Activated CD4-positive, alpha-beta T cell treated with anti-CD3 and anti-CD28 coated beads, Interleukin-2, amount 50 U/mL, for 48 hours (primary cell): ENCODE results near the gene TTLL5.

Source experiments
- DNase-seq, 2 experiments: peaks; one replicate each; pipeline ENCODE4 v3.0.0-alpha.2; 2020

Gene TTLL5

DNA sequence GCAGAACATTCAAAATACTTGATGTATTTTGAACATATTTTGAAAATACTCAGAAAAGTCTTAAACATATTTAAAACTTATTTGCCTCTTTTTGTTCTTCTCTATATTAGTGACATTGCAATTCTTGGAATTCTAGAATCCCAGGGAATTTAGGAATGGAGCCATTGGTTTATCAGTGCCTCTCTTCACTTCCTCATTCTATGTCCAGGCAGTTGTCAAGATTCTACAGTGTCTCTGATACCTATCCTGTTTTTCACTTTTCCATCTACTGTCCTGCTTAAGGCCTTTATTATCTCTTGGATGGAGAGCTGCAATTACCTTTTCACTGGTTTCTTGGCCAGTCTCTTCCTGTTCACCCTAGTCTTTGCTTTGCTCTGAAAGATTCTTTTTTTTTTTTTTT is 144.6 kb downstream of the TTLL5 start:
- no peak for DNase-seq

GRCh38 chr14:75806352-75806832 is 145.3 kb downstream of the TTLL5 start:
- DNase-seq, result no peak

DNA sequence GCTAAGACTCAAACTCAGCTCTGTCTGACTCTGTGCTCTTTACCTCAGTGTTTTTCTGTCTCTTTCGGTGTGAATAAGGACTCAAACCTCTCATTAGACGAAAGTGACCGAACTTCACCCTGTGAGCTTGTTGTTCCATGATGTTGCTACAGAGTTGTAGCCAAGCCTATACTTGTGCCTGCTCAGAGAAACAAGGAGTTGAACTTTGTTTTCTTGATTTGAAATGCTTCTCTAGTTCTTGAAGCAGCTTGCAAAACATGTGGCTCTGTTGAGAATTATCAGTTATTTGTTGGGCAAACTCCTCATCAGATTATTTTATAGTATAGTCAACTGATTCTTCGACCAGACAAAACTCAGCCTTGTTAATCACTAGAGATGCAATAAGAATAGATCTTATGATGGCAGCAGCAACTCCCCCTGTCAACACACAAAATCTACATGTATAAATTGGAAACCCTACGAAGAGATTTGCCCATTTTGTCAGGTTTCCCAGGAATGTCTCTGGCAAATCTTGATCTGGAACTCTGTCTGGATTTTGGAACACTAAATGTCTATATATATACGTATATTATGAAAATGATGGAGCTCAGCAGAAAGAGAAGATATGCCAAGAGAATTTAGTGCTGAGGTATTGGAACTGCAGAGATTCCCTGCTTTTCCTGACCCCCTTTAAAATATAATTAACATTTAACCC is 146.8 kb downstream of the TTLL5 start:
- no peak for DNase-seq

DNA sequence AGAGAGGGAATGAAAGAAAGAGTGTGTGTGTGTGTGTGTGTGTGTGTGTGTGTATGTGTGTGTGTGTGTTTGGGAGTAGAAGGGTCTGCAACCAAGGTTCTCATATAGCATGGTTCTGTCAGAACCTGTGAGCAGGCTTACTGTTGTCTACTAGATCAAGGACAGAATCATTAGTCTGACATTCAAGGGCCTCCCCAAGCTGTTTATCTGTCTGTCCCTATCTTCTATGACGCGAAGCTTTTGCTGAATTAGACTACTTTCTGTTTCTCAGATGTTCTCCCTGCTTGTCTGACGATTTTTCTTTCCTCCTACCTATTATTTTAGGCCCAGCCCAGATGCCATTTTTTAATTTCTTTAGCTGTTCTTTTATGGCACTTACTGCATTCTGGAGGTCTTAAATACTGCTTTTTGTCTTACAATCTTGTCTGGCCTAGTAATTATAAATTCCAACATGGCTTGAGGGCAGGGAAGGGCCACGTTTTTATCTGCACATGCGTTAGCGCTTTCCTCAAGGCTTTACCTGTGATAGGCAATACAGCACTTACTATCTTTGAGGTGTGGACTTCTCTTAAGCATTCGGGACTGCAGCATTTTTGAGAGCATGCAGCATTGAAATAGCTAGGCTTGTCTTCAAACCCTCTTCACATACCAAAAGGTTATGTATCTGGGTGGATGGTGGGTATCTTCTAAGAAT is 150.2 kb downstream of the TTLL5 start:
- no peak for DNase-seq

DNA sequence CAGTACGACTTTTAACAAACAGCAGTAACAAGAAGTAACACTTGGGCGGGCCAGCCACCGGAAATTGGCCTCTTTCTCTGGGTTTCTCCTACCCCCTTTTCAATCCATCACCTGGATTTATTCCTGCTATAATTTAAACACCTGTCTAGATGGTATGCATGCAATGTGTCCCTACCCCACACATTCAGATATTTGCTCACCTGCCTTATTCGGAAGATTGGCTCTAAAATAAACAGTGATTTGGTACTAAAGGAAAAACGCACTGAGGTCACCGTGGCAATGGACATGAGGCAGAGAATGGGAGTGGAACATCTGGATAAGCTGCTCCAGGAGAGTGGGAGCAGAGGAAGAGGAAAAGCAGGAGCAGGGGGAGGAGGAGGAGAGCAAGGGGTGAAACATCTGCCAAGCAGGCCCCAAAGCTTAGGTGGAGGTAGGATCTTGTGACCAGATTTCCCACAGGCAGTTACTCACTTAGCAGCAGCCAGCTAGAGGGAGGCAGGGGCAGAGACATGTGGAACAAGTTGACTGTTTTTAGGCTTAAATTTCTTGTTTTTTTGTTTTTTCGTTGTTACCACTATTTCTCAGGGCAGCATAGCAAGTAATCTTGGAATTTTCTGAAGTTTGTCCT is 150.9 kb downstream of the TTLL5 start:
- DNase-seq, result no peak

DNA sequence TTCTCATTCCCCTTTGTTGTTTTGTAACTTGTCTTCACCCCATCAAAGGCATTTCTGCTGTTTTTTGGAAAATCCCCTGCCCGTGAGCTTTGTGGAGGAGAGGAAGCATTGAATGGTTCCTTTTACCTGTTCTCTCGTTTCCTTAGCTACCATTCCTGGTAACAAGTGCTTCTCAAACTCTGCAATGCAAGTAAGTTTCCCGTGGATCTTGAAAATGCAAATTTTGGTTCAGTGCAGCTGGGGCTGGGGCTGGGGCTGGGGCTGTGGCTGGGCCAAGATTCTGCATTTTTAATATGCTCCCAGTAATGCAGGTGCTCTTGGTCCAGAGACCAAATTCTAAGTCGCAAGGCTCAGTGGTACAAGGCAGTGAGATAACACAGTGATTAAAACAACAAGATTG is 151.6 kb downstream of the TTLL5 start:
- no peak for DNase-seq

DNA sequence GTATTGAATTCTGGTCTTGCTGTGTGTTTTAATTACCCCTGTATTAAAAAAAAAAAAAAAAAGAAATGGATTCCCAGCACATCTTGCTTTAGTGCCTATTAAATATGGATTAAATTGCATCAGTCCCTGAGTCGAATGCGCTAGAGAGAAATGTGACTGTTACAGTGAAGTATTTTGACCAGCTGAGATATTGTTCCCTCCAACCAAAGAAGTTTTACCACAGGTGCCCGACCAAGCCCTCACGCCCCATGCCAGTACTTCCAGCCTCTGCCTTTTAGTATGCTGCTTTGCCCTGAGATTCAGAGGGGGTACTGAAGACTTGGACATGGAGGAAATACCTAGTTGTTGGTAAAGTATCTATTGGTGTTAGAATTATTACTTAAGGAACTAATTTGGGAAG is 159.7 kb downstream of the TTLL5 start:
- DNase-seq, result no peak

- no peak for DNase-seq
Observed at GRCh38 chr14:75821831-75822521, 160.9 kb downstream of the TTLL5 start.

- DNase-seq, result no peak
Observed at GRCh38 chr14:75822522-75823141, 161.6 kb downstream of the TTLL5 start.

GRCh38 chr14:75823334-75823733 is 162.3 kb downstream of the TTLL5 start:
- DNase-seq, result no peak

DNA sequence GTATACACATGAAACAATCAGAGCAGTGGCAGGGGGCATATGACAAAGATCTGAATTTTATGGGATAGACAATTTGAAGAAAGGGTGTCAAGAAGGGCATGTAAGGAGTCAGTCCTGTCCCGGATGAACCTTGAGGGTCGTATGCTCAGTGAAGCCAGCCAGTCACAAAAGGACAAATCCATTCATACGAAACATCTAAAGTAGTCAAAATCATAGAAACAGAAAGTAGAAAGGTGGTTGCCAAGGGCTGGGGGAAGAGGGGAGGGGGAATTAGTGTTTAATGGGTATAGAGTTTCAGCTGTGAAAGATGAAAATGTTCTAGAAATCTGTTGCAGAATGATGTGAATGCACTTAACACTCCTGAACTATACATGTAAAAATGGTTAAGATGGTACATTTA is 163.3 kb downstream of the TTLL5 start:
- no peak for DNase-seq

DNA sequence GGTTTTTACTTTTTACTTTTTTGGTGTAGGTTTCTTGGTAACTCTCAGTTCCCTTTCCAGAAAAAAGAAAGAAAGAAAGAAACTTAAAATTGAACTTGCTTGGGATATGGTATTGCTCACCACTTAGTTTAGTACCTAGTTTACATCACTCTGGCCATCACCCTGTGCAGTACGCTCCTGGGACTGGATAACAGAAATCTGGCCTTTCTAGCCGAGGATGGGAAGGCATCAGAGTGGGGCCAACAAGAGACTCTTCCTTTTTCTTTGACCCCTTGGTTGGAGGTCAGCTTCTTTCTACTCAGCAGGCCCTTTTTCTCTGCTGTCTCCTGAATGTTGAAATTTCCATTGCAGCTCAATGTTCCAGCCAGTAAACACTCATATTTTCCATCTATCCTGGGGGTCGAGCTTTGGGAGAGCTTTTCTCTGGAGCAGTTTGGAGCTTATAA is 164.1 kb downstream of the TTLL5 start:
- DNase-seq, result no peak

- no peak for DNase-seq
Observed at GRCh38 chr14:75826599-75826998, 165.6 kb downstream of the TTLL5 start.

GRCh38 chr14:75827331-75827730 is 166.3 kb downstream of the TTLL5 start:
- DNase-seq, result no peak

DNA sequence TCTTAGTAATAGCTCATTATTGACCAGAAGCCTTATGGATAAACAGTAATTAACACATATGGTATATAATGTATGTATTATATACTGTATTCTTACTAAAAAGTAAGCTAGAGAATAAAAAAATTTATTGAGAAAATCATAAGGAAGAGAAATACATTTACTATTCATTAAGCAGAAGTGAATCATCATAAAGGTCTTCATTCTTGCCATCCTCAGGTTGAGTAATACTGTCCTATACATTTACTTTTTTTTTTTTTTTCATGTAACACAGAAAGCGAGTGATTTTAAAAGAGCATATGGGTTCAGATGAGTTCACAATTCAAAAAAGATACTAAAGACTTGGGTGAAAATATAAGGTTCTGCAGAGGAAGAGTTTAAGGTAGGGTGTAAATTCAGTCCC is 168.3 kb downstream of the TTLL5 start:
- DNase-seq, result no peak

DNA sequence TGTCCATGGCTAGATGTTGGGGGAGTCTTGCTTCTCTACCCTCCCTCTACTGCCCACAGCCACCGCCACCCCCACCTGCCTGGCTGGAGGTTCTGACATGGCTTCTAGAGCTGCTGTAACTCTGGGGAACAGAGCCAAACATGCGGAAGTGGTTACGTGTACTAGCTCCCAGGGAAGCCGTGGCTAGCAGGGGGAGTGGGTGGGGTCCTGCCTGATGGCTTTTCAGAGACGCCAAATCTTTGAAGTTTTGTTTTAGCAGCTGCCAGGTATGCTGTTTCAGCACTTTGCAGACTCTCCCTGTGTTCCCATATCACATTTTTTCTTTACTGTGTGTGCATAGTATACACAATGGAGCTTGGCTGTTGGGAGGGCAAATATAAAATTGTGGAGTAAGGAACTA is 170.4 kb downstream of the TTLL5 start:
- DNase-seq, result peak; percentile 10 to 19

DNA sequence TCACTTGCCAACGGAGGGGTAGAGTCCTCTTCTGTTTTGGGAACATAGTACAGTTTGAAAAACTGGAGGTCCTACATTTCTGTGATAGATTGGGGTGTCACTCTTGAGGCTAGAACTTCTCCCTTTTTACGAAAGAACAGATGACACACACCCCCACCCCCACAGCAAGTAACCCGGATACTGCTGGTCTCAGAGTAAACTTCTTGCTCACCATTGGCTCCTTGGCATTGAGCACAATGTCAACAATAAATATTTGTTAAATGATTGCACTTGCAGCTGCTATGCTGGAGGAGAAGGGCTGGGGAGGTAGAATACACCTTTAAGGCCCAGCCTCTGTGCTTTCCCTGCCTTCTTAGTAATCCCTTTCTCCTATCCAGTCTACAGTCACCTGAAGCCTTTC is 170.9 kb downstream of the TTLL5 start:
- DNase-seq, result no peak

- no peak for DNase-seq
Observed at GRCh38 chr14:75832621-75833297, 171.7 kb downstream of the TTLL5 start.

DNA sequence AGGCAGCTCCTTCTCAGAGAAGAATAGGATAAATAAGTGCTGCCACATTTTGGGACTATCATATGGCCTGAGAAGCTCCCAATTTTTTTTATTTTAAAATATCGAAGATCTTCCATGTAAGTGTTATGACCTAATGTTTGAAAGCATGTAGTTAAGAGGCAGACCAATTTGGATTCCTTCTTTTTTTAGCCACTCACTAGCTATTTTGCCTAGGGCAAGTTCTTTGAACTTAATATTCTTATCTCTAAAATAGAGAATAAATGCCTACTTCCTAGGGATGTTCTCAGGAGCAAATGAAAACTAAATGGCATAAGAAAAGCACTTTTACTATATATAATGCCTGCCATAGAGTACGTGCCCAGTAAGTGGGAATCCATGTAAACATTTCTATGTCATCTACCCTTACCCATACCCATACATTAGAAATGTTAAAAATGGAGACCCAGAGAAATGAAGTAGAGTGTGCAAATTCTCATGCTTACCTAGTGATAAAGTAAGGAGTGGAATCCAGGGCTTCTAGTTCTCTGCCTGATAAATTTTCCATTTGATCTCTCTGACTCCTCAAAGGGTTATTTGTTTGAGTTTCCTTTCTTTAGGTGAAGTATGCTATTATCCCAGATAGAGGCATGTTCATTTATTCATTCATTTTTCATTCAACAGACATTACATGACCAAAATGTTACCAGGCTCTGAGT is 172.4 kb downstream of the TTLL5 start:
- no peak for DNase-seq

DNA sequence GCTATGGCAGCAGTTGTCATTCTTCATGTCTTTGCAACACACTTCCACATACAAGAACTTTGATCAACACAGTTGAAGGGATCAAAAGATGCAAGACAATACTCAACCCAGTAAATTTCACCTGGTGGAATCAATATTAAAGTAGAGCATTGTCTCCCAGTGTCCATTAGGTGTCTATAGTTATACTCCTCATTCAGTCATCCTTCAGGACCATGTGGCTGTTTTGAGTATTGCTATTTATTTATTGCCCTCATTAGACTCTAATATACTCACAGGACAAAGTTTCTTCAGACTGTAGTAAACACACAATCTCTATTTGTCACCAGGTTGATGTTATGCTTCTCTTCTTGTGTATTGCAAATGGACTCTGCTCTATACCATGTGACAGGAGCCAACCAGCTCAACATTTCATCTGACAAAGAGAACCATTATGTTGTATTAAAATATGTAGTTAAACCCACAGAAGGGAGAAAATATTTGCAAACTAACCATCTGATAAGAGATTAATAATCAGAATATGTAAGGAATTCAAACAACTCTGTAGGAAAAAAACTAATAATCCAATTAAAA is 174.2 kb downstream of the TTLL5 start:
- DNase-seq, result no peak

- no peak for DNase-seq
Observed at GRCh38 chr14:75835737-75836136, 174.7 kb downstream of the TTLL5 start.
